ENCODE results near the gene NRG2.

DNA sequence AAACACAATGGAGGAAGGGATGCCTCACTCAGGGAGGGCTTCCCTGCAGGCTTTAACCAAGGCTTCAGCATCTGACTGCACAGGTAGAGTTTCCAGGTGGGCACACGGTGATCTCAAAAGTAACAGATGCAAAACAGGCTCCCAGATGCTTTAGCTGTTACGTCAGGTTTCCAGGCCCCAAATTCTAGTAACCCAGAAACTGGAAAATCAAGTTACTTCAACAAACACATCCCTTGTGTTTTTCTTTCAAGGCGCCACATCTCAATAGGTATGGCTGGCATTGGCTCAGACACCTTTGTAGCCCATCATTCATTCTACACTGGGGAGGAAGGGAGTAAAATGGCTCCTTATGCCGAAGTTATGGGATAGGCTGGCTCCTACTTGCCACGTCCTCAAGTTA lies 27.4 kb downstream of the NRG2 start:
- TF ChIP-seq, protein P1, sequence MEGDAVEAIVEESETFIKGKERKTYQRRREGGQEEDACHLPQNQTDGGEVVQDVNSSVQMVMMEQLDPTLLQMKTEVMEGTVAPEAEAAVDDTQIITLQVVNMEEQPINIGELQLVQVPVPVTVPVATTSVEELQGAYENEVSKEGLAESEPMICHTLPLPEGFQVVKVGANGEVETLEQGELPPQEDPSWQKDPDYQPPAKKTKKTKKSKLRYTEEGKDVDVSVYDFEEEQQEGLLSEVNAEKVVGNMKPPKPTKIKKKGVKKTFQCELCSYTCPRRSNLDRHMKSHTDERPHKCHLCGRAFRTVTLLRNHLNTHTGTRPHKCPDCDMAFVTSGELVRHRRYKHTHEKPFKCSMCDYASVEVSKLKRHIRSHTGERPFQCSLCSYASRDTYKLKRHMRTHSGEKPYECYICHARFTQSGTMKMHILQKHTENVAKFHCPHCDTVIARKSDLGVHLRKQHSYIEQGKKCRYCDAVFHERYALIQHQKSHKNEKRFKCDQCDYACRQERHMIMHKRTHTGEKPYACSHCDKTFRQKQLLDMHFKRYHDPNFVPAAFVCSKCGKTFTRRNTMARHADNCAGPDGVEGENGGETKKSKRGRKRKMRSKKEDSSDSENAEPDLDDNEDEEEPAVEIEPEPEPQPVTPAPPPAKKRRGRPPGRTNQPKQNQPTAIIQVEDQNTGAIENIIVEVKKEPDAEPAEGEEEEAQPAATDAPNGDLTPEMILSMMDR (IDR thresholded peaks at IDR 0.05) = no peak
- TF ChIP-seq POLR2A (IDR thresholded peaks at IDR 0.05) (no peak), POLR2AphosphoS5 (IDR thresholded peaks at IDR 0.05) (no peak)
